Measurements from ENCODE around the gene CHRNA3. TPM values are rescaled to one million over a fixed set of nuclear protein-coding genes. Genes with fewer than 3 reads are reported as not detected.

CHRNA3 gene
- polyA plus RNA-seq, 1 of the 3 experiments (the other 2 are of a cell fraction) = 2.3 TPM

- no peak for DNase-seq
- TF ChIP-seq, protein P1, sequence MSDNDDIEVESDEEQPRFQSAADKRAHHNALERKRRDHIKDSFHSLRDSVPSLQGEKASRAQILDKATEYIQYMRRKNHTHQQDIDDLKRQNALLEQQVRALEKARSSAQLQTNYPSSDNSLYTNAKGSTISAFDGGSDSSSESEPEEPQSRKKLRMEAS (IDR thresholded peaks at IDR 0.05; ENCODE audit: low read depth) = no peak
- TF ChIP-seq, protein P2, sequence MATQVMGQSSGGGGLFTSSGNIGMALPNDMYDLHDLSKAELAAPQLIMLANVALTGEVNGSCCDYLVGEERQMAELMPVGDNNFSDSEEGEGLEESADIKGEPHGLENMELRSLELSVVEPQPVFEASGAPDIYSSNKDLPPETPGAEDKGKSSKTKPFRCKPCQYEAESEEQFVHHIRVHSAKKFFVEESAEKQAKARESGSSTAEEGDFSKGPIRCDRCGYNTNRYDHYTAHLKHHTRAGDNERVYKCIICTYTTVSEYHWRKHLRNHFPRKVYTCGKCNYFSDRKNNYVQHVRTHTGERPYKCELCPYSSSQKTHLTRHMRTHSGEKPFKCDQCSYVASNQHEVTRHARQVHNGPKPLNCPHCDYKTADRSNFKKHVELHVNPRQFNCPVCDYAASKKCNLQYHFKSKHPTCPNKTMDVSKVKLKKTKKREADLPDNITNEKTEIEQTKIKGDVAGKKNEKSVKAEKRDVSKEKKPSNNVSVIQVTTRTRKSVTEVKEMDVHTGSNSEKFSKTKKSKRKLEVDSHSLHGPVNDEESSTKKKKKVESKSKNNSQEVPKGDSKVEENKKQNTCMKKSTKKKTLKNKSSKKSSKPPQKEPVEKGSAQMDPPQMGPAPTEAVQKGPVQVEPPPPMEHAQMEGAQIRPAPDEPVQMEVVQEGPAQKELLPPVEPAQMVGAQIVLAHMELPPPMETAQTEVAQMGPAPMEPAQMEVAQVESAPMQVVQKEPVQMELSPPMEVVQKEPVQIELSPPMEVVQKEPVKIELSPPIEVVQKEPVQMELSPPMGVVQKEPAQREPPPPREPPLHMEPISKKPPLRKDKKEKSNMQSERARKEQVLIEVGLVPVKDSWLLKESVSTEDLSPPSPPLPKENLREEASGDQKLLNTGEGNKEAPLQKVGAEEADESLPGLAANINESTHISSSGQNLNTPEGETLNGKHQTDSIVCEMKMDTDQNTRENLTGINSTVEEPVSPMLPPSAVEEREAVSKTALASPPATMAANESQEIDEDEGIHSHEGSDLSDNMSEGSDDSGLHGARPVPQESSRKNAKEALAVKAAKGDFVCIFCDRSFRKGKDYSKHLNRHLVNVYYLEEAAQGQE (IDR thresholded peaks at IDR 0.05; ENCODE audit: low read depth, low read length) = no peak
- no peak for TF ChIP-seq CTCF (IDR thresholded peaks at IDR 0.05)
- no peak for TF ChIP-seq NRF1 (IDR thresholded peaks at IDR 0.05; ENCODE audit: low read depth, low read length)
- TF ChIP-seq PBX3 (IDR thresholded peaks at IDR 0.05) = no peak
- TF ChIP-seq GATA2 (CRISPR knock-in tag; IDR thresholded peaks at IDR 0.05) = no peak
- no peak for TF ChIP-seq MXI1 (IDR thresholded peaks at IDR 0.05; ENCODE audit: low read depth, low read length)
- no peak for TF ChIP-seq TAF1 (IDR thresholded peaks at IDR 0.05; ENCODE audit: borderline replicate concordance, low read depth, low read length)
- H3K4me3 ChIP-seq (ENCODE audit: low read depth in 2 of 2, low read length in 1 of 2) = no peak overlapping the region
- no peak overlapping the region for H3K4me2 ChIP-seq
- 85% methylated on average over 5 of the region's 5 CpGs for WGBS (ENCODE audit: low lambda C conversion rate)
- no peaks in the 10 kb centered on the region for H4K20me1 ChIP-seq (ENCODE audit: insufficient read depth)
- no peaks in the 10 kb centered on the region for H3K9me3 ChIP-seq
- no peaks in the 10 kb centered on the region for H3K79me2 ChIP-seq (ENCODE audit: insufficient read depth)
- no peak overlapping the region; a peak in 1 of 4 replicates for H3K27ac ChIP-seq (ENCODE audit: low read depth in 2 of 2, low read length in 1 of 2)
- ChIA-PET POLR2A (no interaction called here), CTCF (no interaction called here)
- no peaks in the 10 kb centered on the region for H3K27me3 ChIP-seq (ENCODE audit: insufficient read depth)
- H3K9me2 ChIP-seq = no peaks in the 10 kb centered on the region
- no peaks in the 10 kb centered on the region for H3K36me3 ChIP-seq (replicated peaks in 1 of 2; ENCODE audit: control insufficient read depth in 1 of 2, insufficient read depth in 2 of 2, low read length in 1 of 2)
- no peaks in the 10 kb centered on the region for H3F3A ChIP-seq (replicated peaks; ENCODE audit: insufficient read depth)
- no peak overlapping the region for H3K9ac ChIP-seq
- peaks cover 0 to 10% of the 10 kb centered on the region in 2 experiments; a peak in 1 of 4 replicates for H3K4me1 ChIP-seq (ENCODE audit: control insufficient read depth in 1 of 2, insufficient read depth in 2 of 2, low read depth in 1 of 2, low read length in 1 of 2)
- no peak overlapping the region for H2AFZ ChIP-seq (ENCODE audit: low read depth)
Observed at GRCh38 chr15:78605201-78605600, 15.6 kb downstream of the CHRNA3 start.

DNA sequence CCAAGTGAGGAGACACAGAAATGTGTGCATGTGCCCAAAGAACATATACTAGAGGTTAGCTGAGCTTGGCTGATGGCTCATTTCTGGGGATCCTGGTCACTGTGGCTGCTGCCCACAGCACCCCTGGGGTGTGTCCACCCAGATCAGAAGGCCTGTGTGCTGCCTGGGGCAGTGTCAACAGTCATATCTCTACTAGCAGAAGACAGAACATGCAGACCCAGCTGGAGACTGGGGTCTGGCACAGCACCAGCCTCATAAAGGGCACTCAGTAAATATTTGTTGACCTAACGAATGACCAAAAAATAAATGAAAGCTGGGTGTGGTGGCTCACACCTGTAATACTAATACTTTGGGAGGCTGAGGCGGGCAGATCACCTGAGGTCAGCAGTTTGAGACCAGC lies 16.4 kb downstream of the CHRNA3 start:
- no peak for DNase-seq
- no peaks in the 10 kb centered on the region for H4K20me1 ChIP-seq (ENCODE audit: insufficient read depth)
- no peaks in the 10 kb centered on the region for H3K79me2 ChIP-seq (ENCODE audit: insufficient read depth)
- no peak overlapping the region for H3K4me3 ChIP-seq (ENCODE audit: low read depth in 2 of 2, low read length in 1 of 2)
- no peaks in the 10 kb centered on the region for H3K9me3 ChIP-seq
- 95% methylated on average over 2 of the region's 2 CpGs for WGBS (ENCODE audit: low lambda C conversion rate)
- ChIA-PET CTCF (no interaction called here), POLR2A (no interaction called here)
- H3K9ac ChIP-seq = no peak overlapping the region
- no peak overlapping the region for H2AFZ ChIP-seq (ENCODE audit: low read depth)
- H3K9me2 ChIP-seq = no peaks in the 10 kb centered on the region
- H3K27me3 ChIP-seq (ENCODE audit: insufficient read depth) = no peaks in the 10 kb centered on the region
- no peak overlapping the region for H3K4me2 ChIP-seq
- no peak for TF ChIP-seq RCOR1 (IDR thresholded peaks at IDR 0.05; ENCODE audit: low read length)
- TF ChIP-seq TCF12 (IDR thresholded peaks at IDR 0.05) = no peak
- no peaks in the 10 kb centered on the region for H3F3A ChIP-seq (replicated peaks; ENCODE audit: insufficient read depth)
- H3K4me1 ChIP-seq (ENCODE audit: control insufficient read depth in 1 of 2, insufficient read depth in 2 of 2, low read depth in 1 of 2, low read length in 1 of 2) = peaks cover 0 to 10% of the 10 kb centered on the region in 2 experiments; a peak in 1 of 4 replicates
- H3K36me3 ChIP-seq (replicated peaks in 1 of 2; ENCODE audit: control insufficient read depth in 1 of 2, insufficient read depth in 2 of 2, low read length in 1 of 2) = no peaks in the 10 kb centered on the region
- H3K27ac ChIP-seq (ENCODE audit: low read depth in 2 of 2, low read length in 1 of 2) = no peak overlapping the region; a peak in 1 of 4 replicates
